ENCODE results near the gene CCND3. TPM values are rescaled to one million over a fixed set of nuclear protein-coding genes. Genes with fewer than 3 reads are reported as not detected.

The CCND3 gene
- total RNA-seq, 1 donor from 2014 or later, result 11.8 TPM

- Histone ChIP-seq H3K4me3 (ENCODE audit: low read depth, low read length) (no peak overlapping the region), H3K27me3 (ENCODE audit: control insufficient read depth, insufficient read depth, low read length) (no peaks in the 10 kb centered on the region), H3K36me3 (ENCODE audit: control insufficient read depth, insufficient read depth, low read length) (no peaks in the 10 kb centered on the region)
- DNase-seq (ENCODE audit: low read depth) (no peak), FAIRE-seq (no peak)
- no peak for TF ChIP-seq CTCF (IDR thresholded peaks at IDR 0.05; ENCODE audit: insufficient read depth, low read length, severe bottlenecking)
Measured at GRCh38 chr6:41958022-41958856, 16.6 kb upstream of the CCND3 start.

GRCh38 chr6:41957117-41957516 lies 15.5 kb upstream of the CCND3 start:
- no peaks in the 10 kb centered on the region for H3K27me3 ChIP-seq (ENCODE audit: control insufficient read depth, insufficient read depth, low read length)
- FAIRE-seq, result no peak
- no peak for TF ChIP-seq CTCF (IDR thresholded peaks at IDR 0.05; ENCODE audit: insufficient read depth, low read length, severe bottlenecking)
- no peak overlapping the region for H3K4me3 ChIP-seq (ENCODE audit: low read depth, low read length)
- no peak for DNase-seq (ENCODE audit: low read depth)
- H3K36me3 ChIP-seq (ENCODE audit: control insufficient read depth, insufficient read depth, low read length), result no peaks in the 10 kb centered on the region

GRCh38 chr6:41955412-41955811 lies 13.8 kb upstream of the CCND3 start:
- Histone ChIP-seq H3K36me3 (ENCODE audit: control insufficient read depth, insufficient read depth, low read length) (no peaks in the 10 kb centered on the region), H3K27me3 (ENCODE audit: control insufficient read depth, insufficient read depth, low read length) (no peaks in the 10 kb centered on the region), H3K4me3 (ENCODE audit: low read depth, low read length) (no peak overlapping the region)
- DNase-seq (ENCODE audit: low read depth) (no peak), FAIRE-seq (no peak)
- TF ChIP-seq CTCF (IDR thresholded peaks at IDR 0.05; ENCODE audit: insufficient read depth, low read length, severe bottlenecking), result no peak

- DNase-seq (ENCODE audit: low read depth), result no peak
- Histone ChIP-seq H3K27me3 (ENCODE audit: control insufficient read depth, insufficient read depth, low read length) (no peaks in the 10 kb centered on the region), H3K4me3 (ENCODE audit: low read depth, low read length) (no peak overlapping the region), H3K36me3 (ENCODE audit: control insufficient read depth, insufficient read depth, low read length) (no peaks in the 10 kb centered on the region)
- no peak for FAIRE-seq
- TF ChIP-seq CTCF (IDR thresholded peaks at IDR 0.05; ENCODE audit: insufficient read depth, low read length, severe bottlenecking), result no peak
Measured at GRCh38 chr6:41954668-41955067, 13.1 kb upstream of the CCND3 start.

DNA sequence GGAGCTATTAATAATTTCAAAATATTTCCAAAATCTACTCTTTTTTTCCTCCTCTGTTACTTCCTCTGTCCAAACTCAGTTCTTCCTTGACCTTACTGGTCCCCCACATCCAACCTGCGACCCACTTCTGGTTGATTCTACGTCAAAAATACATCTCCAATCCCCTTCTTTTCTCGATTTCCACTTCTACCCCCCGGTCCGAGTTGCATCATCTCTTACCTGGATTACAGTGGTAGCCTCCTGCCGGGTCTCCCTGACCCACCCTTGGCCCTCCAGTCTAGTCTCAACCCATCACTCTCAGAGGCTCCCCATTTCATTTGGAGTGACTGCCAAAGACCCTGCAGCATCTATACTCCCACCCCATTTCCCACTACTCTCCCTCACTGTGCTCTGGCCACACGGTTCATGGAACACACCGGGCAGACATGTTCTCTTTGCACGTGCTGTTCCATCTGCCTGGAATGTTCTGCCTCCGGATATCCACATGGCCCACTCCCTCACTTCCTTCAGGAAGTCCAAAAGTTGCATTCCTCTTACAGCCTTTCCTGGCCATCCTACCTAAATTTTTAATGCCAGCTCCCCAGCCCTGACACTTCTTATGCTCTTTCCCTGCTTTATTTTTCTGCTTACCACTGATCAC lies 6.1 kb upstream of the CCND3 start:
- TF ChIP-seq CTCF (IDR thresholded peaks at IDR 0.05; ENCODE audit: insufficient read depth, low read length, severe bottlenecking), result no peak
- Histone ChIP-seq H3K36me3 (ENCODE audit: control insufficient read depth, insufficient read depth, low read length) (no peaks in the 10 kb centered on the region), H3K27me3 (ENCODE audit: control insufficient read depth, insufficient read depth, low read length) (no peaks in the 10 kb centered on the region), H3K4me3 (ENCODE audit: low read depth, low read length) (no peak overlapping the region)
- no peak for FAIRE-seq
- DNase-seq (ENCODE audit: low read depth), result no peak

Measured in bronchial epithelial cell (primary cell).